Fibroblast of skin of abdomen (primary cell): ENCODE measurements around the gene TMEM253.
A peak's percentile ranks its signal among the peaks of the same experiment; 100 is the strongest.

ENCODE experiments used
- DNase-seq: peaks from one replicate; pipeline ENCODE4 v3.0.0-alpha.2; 2013

The TMEM253 gene

GRCh38 chr14:21090940-21091663 is 9.8 kb upstream of the TMEM253 start:
- DNase-seq: no peak

GRCh38 chr14:21091821-21092272 is 9.0 kb upstream of the TMEM253 start:
- DNase-seq: no peak

- DNase-seq: peak; percentile 61
Observed at GRCh38 chr14:21092273-21093011, 8.4 kb upstream of the TMEM253 start.

GRCh38 chr14:21093018-21093417 is 7.8 kb upstream of the TMEM253 start:
- no peak for DNase-seq

GRCh38 chr14:21093769-21094681 is 6.8 kb upstream of the TMEM253 start:
- peak; percentile 28 for DNase-seq

- peak; percentile 66 for DNase-seq
Observed at GRCh38 chr14:21095430-21096205, 5.2 kb upstream of the TMEM253 start.

GRCh38 chr14:21096438-21096837 is 4.4 kb upstream of the TMEM253 start:
- DNase-seq: no peak

GRCh38 chr14:21096978-21097635 is 3.8 kb upstream of the TMEM253 start:
- DNase-seq: no peak

GRCh38 chr14:21097636-21098075 is 3.2 kb upstream of the TMEM253 start:
- no peak for DNase-seq

GRCh38 chr14:21098076-21098891 is 2.6 kb upstream of the TMEM253 start, which contains the start of gene ZNF219:
Gene ZNF219, minus strand, starts transcription at chr14:21098655. Its CDS starts 5,064 bp downstream, at chr14:21093591.
- peak; percentile 55 for DNase-seq

GRCh38 chr14:21098892-21099595 is 1.8 kb upstream of the TMEM253 start:
- no peak for DNase-seq

GRCh38 chr14:21099596-21099985 is 1.3 kb upstream of the TMEM253 start:
- no peak for DNase-seq

GRCh38 chr14:21101802-21102413 is 1.0 kb downstream of the TMEM253 start:
- DNase-seq: no peak

- no peak for DNase-seq
Observed at GRCh38 chr14:21102521-21103410, 1.9 kb downstream of the TMEM253 start.

- no peak for DNase-seq
Observed at GRCh38 chr14:21103411-21103709, 2.5 kb downstream of the TMEM253 start.

- DNase-seq: peak; percentile 97
Observed at GRCh38 chr14:21103710-21104447, 3.0 kb downstream of the TMEM253 start.

GRCh38 chr14:21104448-21105060 is 3.7 kb downstream of the TMEM253 start:
- DNase-seq: peak; percentile 77
